ENCODE measurements around the gene CRIP3. TPM values are rescaled to one million over a fixed set of nuclear protein-coding genes. Genes with fewer than 3 reads are reported as not detected.

The CRIP3 gene
- total and polyA plus RNA-seq, 9 donors = 0.80 to 2.6 (median 1.7) TPM

DNA sequence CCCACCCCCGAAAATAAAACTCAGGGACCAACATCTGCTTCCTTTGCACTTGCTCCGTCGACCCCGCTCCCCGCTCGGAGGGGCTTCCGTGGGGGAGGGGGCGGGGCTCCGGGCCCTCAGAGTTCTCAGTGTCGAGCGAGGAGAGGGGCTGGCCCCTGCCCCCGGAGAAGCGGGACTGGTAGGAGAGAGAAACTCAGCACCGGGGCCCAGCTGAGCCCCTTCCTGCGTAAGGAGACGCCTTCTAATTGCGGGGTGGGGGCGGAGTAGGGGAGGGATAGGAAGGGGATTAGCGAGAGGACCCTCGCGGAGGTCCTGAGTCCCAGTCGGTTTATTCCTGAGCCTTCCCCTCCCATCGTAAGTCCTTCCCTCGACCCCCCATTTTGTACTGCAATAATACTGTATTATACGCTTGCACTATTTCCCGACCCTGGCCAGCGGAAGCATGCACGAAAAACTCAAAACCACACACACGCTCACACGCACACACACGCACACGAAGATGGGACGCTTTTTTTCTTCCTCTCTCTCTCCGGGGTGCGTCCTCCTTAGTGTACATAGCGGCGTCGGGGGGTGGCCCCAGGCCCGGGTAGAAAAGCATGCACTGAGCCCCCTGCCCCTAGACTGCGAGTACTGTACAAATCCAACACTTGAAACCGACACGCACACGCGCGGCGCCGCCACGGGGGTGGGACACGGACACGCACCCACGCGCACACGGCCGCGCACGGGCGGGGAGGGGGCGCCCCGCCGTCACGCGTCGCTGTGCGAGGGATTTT is 32.6 kb downstream of the CRIP3 start:
- intact Hi-C loops (cut with DNase I) = no loop called here
- no peak for DNase-seq
- peak overlapping the region; percentile 29 for H3K4me3 ChIP-seq
- no peaks in the 10 kb centered on the region for H3K9me3 ChIP-seq
- H3K4me1 ChIP-seq (ENCODE audit: insufficient read depth) = peaks cover 2% of the 10 kb centered on the region
- H3K27me3 ChIP-seq = no peaks in the 10 kb centered on the region
- no peak overlapping the region for H3K27ac ChIP-seq
- no peaks in the 10 kb centered on the region for H3K36me3 ChIP-seq
- WGBS, 3 donors = 6 to 15% (median 14%) methylated on average over 64 of the region's 64 CpGs
- TF ChIP-seq EP300 (IDR thresholded peaks at IDR 0.05) (no peak), POLR2A (IDR thresholded peaks at IDR 0.05) (no peak)
- TF ChIP-seq, protein P1, sequence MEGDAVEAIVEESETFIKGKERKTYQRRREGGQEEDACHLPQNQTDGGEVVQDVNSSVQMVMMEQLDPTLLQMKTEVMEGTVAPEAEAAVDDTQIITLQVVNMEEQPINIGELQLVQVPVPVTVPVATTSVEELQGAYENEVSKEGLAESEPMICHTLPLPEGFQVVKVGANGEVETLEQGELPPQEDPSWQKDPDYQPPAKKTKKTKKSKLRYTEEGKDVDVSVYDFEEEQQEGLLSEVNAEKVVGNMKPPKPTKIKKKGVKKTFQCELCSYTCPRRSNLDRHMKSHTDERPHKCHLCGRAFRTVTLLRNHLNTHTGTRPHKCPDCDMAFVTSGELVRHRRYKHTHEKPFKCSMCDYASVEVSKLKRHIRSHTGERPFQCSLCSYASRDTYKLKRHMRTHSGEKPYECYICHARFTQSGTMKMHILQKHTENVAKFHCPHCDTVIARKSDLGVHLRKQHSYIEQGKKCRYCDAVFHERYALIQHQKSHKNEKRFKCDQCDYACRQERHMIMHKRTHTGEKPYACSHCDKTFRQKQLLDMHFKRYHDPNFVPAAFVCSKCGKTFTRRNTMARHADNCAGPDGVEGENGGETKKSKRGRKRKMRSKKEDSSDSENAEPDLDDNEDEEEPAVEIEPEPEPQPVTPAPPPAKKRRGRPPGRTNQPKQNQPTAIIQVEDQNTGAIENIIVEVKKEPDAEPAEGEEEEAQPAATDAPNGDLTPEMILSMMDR (IDR thresholded peaks at IDR 0.05) = no peak

DNA sequence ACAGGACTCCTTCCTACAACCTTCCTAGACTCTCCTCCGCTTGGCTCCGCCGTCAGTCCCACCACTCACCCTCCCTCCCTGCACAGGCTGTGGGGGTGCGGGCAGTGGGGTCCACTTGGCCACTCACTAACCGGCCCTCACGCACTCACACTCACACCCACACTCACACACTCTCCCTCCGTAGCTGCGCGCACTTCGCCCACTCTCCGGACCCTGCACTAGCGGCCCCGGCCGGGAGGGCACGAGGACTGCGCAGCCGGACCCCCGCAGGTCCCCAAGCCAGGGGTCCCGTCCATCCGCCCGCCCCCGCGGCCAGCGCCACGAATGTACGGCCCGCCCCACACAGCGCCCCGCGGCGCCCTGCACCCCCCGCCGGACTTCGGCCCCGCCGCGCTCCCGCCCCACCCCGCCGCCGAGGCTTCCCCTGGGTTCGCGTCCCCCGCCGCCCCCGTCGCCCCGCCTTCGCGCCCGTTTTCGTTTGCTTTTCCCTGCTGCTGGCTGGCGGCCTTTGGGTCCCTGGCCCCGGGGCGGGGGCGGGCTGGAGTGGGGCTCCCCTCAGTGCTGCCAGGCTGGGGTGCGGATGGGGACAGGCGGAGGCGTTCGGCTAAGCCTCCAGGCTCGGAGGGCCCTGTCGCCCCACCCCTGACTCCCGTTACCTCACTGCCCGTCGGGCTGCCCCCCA is 33.6 kb downstream of the CRIP3 start:
- no peaks in the 10 kb centered on the region for H3K9me3 ChIP-seq
- H3K27me3 ChIP-seq = no peaks in the 10 kb centered on the region
- TF ChIP-seq POLR2A (IDR thresholded peaks at IDR 0.05) (no peak), EP300 (IDR thresholded peaks at IDR 0.05) (no peak)
- TF ChIP-seq, protein P1 (IDR thresholded peaks at IDR 0.05) = no peak
- H3K36me3 ChIP-seq = no peaks in the 10 kb centered on the region
- H3K4me1 ChIP-seq (ENCODE audit: insufficient read depth) = peaks cover 2% of the 10 kb centered on the region
- DNase-seq = peak in 2 of 5 donors; percentile 41 to 48
- 2 to 5% (median 3%) methylated on average over 20 to 65 of the region's 65 CpGs for WGBS, 3 donors
- intact Hi-C loops (cut with DNase I) = no loop called here
- peak overlapping the region; percentile 29 for H3K4me3 ChIP-seq
- no peak overlapping the region for H3K27ac ChIP-seq

DNA sequence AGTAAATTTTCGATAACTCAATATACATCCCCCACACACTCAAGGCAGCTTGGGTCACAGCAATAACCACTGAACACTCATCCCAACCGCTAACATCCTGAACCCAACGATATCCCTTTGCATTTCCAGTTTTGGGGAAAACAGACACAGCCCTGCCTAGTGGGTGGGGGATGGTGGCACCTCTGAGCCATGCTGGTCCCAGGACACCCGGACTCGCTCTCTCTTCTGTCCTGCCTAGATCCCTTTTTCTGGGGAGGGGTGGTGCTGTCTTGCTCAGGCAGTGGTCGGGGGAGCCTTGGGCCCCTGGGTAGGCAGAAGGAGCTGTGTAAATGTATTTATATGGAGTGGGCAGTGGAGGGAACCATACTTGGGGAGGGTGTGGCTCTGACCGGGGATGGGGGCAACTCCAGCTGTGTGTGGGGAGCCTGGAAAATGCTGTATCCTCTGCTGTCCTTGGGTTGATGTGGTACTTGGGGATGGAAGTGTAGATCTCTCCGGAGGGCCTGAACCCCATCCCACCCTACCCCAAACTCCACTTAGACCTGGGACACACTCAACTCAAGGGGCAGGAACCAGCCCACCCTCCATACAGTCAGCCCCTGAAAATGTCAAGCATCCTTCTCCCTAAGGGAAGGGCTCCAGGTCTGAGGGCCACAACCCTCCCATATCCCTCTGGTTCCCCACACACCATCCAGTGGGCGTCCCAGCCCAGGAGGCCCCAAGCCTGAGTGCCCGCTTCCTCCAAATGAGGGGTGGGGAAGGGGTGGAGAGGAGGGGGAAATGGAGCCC is 34.3 kb downstream of the CRIP3 start:
- Histone ChIP-seq H3K4me1 (ENCODE audit: insufficient read depth) (peaks cover 2% of the 10 kb centered on the region), H3K27me3 (no peaks in the 10 kb centered on the region), H3K4me3 (no peak overlapping the region), H3K27ac (no peak overlapping the region), H3K9me3 (no peaks in the 10 kb centered on the region), H3K36me3 (no peaks in the 10 kb centered on the region)
- intact Hi-C loops (cut with DNase I) = no loop called here
- TF ChIP-seq POLR2A (IDR thresholded peaks at IDR 0.05) (no peak), EP300 (IDR thresholded peaks at IDR 0.05) (no peak)
- WGBS, 3 donors = 79 to 81% (median 81%) methylated on average over 10 of the region's 10 CpGs
- DNase-seq = no peak

DNA sequence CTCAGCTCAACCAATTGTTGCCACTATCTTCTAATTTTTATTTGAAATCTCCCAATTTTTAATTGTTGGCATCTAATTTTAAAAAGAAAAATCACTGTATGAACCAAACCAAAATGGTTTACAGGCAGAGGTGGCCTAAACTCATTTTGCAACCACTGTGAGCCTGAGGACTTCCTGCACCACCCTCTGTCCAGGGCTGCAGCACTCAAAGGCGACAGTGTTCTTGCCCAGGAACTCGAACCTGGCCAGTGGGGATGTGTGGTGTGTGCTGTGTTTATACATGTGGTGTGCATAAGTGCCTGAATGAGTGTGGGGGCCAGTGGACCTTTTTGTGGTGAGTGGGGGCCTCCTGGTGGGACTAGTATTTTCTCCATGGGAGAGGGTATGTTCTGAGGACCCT is 34.9 kb downstream of the CRIP3 start:
- H3K4me3 ChIP-seq = no peak overlapping the region
- TF ChIP-seq EP300 (IDR thresholded peaks at IDR 0.05) = no peak
- TF ChIP-seq POLR2A (IDR thresholded peaks at IDR 0.05) = no peak
- TF ChIP-seq, protein P1 (IDR thresholded peaks at IDR 0.05) = no peak
- no peak overlapping the region for H3K27ac ChIP-seq
- no peaks in the 10 kb centered on the region for H3K9me3 ChIP-seq
- no peaks in the 10 kb centered on the region for H3K36me3 ChIP-seq
- H3K4me1 ChIP-seq (ENCODE audit: insufficient read depth) = peaks cover 5% of the 10 kb centered on the region
- no peaks in the 10 kb centered on the region for H3K27me3 ChIP-seq
- WGBS, 3 donors = 72 to 89% (median 79%) methylated on average over 2 of the region's 2 CpGs
- intact Hi-C loops (cut with DNase I) = no loop called here
- DNase-seq = no peak
